GM12878 (cell line): ENCODE data around the gene OGFOD2.
A peak's percentile ranks its signal among the peaks of the same experiment; 100 is the strongest.

Experiments
- BHLHE40 ChIP-seq, 2 experiments: fragments of 450-650 bp in 1 of 2; IDR thresholded peaks; 2 replicates each; pipeline ENCODE4 v1.6.1; 2011 to 2017; ENCODE audit warnings: low read depth in 2 of 2, borderline replicate concordance in 1 of 2, improper control_type of control experiment in 1 of 2, low read length in 1 of 2, mild to moderate bottlenecking in 1 of 2
- CREM ChIP-seq: IDR thresholded peaks from 2 replicates; pipeline ENCODE4 v1.6.1; 2014; ENCODE audit warnings: antibody characterized with exemption, low read depth
- CTCF ChIP-seq, 3 experiments: IDR thresholded peaks in 2 of 3; conservative IDR thresholded peaks in 1 of 3; 2 replicates each; pipeline ENCODE4 v1.5.1; 2011; ENCODE audit warnings: low read depth in 3 of 3, low read length in 3 of 3, mild to moderate bottlenecking in 3 of 3, control low read depth in 2 of 3, moderate library complexity in 2 of 3, inconsistent platforms in 1 of 3, mixed read lengths in 1 of 3; ENCODE audit not compliant: control insufficient read depth in 2 of 3, insufficient read depth in 1 of 3; ENCODE audit errors: extremely low read depth in 1 of 3
- EP300 ChIP-seq, 2 experiments: fragments of 150-350 bp in 1 of 2; IDR thresholded peaks; 2 replicates each; pipeline ENCODE4 v1.6.1; 2011 to 2012; ENCODE audit warnings: low read depth in 2 of 2, low read length in 2 of 2, borderline replicate concordance in 1 of 2, improper control_type of control experiment in 1 of 2, inconsistent platforms in 1 of 2; ENCODE audit not compliant: control insufficient read depth in 1 of 2
- IRF3 ChIP-seq: fragments of 450-650 bp; IDR thresholded peaks from 2 replicates; pipeline ENCODE4 v1.6.1; 2014; ENCODE audit warnings: mild to moderate bottlenecking
- IRF4 ChIP-seq: IDR thresholded peaks from 2 replicates; pipeline ENCODE4 v1.6.1; 2011; ENCODE audit warnings: low read depth, low read length
- NBN ChIP-seq: fragments of 450-650 bp; IDR thresholded peaks from 2 replicates; pipeline ENCODE4 v1.6.1; 2016
- POLR2A ChIP-seq: IDR thresholded peaks from 2 replicates; pipeline ENCODE4 v1.6.1; 2011; ENCODE audit warnings: low read depth, mild to moderate bottlenecking, low read length
- RCOR1 ChIP-seq: conservative IDR thresholded peaks from 2 replicates; pipeline ENCODE4 v1.6.1; 2012; ENCODE audit warnings: low read depth, low read length, improper control_type of control experiment
- USF1 ChIP-seq: IDR thresholded peaks from 2 replicates; pipeline ENCODE4 v1.6.1; 2011; ENCODE audit warnings: borderline replicate concordance, low read depth, mild to moderate bottlenecking, moderate library complexity, mixed read lengths, low read length; ENCODE audit not compliant: insufficient read depth; ENCODE audit errors: extremely low read length
- ZBTB33 ChIP-seq: fragments of 450-650 bp; IDR thresholded peaks from 2 replicates; pipeline ENCODE4 v1.6.1; 2017; ENCODE audit warnings: mild to moderate bottlenecking

- no peak for TF ChIP-seq CREM
- no peak for TF ChIP-seq POLR2A
- TF ChIP-seq CTCF (IDR thresholded peaks at IDR 0.05 in 2 of 3, conservative IDR thresholded peaks at IDR 0.05 in 1 of 3; ENCODE audit: control insufficient read depth in 2 of 3, extremely low read depth in 1 of 3, insufficient read depth in 1 of 3, low read depth in 3 of 3, low read length in 3 of 3) = peak; percentile 92 to 97 (median 95)
- no peak for TF ChIP-seq EP300 (IDR thresholded peaks at IDR 0.05; ENCODE audit: borderline replicate concordance in 1 of 2, control insufficient read depth in 1 of 2, low read depth in 2 of 2, low read length in 2 of 2)
- no peak for TF ChIP-seq RCOR1
- TF ChIP-seq BHLHE40 (IDR thresholded peaks at IDR 0.05; ENCODE audit: borderline replicate concordance in 1 of 2, low read depth in 2 of 2, low read length in 1 of 2) = no peak; a peak in 1 of 4 replicates
- TF ChIP-seq IRF3 = 0 out of 2 replicates have a peak, but pooled peaks have one; percentile 19
- no peak for TF ChIP-seq ZBTB33
- TF ChIP-seq NBN = 0 out of 2 replicates have a peak, but pooled peaks have one; percentile 51
- TF ChIP-seq IRF4 = no peak
- TF ChIP-seq USF1 = no peak
These were observed 22.8 kb upstream of the OGFOD2 start for GRCh38 chr12:122951979-122952892.
